T-helper 22 cell (primary cell): ENCODE measurements around the gene KCTD11.

Source experiments
- DNase-seq: peaks from one replicate; pipeline ENCODE4 v3.0.0-alpha.2; 2020; ENCODE audit warnings: low read depth

The KCTD11 gene

DNA sequence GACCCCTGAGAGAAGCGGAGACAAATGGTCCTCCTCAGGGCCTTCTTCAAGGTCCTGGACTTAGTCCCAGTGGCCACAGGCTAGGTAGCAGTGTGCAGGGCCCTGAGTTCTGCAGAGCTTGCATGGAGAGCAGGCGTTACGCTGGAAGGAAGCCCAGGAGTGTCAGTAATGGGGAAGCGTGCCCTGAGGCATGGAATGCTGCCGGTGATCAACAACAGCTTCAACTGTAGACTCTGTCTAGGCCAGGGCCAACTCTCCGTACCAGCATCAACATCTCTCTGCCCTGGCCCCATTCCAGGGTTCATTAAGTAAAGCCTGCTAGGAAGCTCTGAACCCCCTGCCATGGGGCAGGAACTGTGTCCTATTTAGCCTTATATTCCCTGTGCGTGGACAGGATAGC lies 28.4 kb downstream of the KCTD11 start:
- DNase-seq: no peak

GRCh38 chr17:7380855-7381683 lies 29.1 kb downstream of the KCTD11 start, which contains the start of gene TNK1:
TNK1 (plus strand) TSS chr17:7381089; CDS start chr17:7382927, 1,838 bp downstream.
- no peak for DNase-seq

DNA sequence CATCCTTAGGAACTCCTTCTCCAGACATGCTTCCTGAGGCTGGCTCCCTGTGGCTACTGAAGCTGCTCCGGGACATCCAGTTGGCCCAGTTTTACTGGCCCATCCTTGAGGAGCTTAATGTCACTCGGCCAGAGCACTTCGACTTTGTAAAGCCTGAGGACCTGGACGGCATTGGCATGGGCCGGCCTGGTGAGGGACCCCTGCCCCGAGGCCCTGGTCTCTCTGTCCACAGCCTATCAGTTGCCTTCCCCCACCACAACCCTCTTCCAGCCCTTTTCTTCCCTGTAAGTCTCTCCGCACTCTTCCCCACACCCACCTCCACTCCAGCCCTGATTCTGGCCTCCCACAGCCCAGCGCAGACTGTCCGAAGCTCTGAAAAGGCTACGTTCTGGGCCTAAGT lies 30.9 kb downstream of the KCTD11 start:
- DNase-seq: no peak

DNA sequence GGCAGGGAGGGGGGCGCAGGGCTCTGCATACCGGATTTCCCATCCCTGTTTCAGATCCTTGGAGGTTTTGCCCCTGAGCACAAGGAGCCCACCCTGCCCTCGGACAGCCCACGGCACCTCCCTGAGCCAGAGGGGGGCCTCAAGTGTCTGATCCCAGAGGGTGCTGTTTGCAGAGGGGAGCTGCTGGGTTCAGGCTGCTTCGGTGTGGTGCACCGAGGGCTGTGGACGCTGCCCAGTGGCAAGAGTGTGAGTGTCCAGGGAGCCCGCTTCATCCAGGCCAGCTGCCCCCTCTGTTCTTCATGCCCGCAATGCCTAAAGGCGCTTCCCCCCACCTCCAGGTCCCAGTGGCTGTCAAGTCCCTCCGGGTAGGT lies 31.4 kb downstream of the KCTD11 start:
- no peak for DNase-seq

GRCh38 chr17:7383742-7384488 lies 32.0 kb downstream of the KCTD11 start:
- peak; percentile 70 for DNase-seq

- DNase-seq: no peak
Measured at GRCh38 chr17:7384489-7385081, 32.6 kb downstream of the KCTD11 start.

DNA sequence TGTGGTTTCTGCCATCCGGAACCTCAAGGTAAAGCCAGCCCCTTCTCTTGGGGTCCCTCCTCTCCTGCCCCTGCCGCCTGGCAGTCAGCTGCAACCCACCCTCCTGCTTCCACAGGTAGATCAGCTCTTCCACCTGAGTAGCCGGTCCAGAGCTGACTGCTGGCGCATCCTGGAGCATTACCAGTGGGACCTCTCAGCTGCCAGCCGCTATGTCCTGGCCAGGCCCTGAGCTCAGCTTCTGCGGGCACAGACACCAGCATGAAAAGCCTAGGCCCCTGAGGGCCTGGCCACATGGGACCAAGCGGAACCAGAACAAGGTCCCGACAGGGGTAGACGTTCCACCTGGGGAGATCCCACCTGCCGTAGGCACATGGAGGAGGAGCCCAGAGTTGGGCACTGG lies 36.9 kb downstream of the KCTD11 start:
- no peak for DNase-seq

DNA sequence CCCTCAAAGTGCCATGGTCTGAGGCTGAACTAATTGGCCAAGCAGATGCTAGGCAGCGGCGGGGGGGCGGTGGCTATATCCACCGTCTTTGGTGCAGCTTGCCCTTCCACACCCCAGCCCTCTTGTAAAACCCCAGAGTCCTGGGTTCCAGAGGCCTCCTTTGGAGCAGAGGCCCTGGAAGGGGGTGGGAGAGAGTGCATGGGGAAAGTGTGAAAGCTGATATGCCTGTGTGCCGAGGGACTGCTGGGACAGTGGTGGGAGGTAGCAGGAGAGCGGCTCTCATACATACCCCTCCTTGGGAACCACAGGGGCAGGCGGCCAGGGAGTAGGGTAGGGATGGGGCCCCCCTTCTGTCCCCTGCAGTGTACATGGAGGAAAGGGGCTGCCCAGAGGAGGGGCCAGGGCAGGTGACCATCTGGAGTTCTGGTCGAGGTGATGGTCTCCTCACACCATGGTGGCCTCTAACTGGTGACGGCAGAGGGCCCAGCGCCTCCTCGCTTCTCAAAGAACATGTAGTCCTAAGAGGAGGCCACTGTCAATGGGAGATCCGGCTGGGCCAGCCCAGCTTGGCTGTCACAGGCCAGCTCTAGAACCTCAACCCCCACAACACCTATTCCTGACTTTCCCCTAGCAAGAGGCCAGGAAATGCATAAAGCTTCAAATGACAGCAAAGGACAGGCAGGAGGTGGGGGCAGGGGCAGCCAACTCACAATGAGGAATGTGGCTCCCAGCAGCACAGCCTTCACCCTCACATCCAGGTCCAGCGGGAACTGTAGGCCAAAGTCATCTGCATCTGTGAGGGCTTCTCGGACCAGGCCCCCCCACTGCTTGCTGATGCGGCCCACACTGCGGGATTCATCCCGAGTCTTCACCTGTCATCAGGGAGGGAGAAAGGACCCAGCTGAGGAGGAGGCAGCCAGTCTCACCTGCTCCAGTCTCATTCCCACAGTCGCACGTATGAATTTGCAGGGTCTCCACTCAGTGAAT lies 38.3 kb downstream of the KCTD11 start:
- no peak for DNase-seq

GRCh38 chr17:7391307-7391706 lies 39.3 kb downstream of the KCTD11 start:
- no peak for DNase-seq

GRCh38 chr17:7392696-7393612 lies 41.0 kb downstream of the KCTD11 start:
- no peak for DNase-seq

DNA sequence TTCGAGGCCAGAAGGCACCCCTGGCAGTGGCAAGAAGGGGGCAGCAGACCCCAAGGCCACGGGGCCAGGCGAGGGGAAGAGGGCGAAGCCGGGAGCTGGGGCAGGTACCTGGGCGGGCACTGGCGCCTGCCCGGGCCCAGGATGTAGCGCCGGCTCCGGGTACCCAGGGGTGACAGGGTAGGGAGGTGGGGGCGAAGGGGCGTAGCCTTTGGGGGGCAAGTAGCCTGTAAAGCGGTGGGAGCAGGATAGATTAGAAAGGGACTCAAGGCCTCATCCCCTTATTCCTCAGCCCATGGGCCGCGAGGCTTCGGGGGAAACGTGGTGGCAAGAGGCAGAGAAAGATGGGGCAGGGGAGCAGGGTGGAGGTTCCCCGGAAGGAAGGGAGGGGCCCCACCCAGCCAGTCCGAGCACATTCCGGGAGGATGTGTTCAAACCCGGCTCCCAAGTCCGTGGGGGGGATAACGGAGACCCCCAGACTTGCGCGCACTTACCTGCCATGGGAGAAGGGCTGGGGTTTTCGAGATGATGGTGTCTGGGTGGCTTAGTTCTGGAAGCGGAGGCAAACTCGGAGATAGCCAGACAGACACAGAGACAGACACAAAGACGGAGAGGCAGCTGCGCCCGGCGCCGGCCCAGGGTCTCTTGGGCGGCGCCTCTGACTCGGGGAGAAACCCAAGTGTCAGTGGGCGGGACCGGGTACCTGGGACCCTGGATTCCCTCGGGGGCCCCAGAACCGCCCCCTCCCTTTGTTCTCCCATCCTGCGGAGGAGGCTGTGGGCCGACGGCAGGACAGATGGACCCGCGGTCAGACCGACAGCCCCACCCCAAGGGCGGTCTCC lies 41.9 kb downstream of the KCTD11 start:
- DNase-seq: peak; percentile 68

GRCh38 chr17:7394452-7395191 lies 42.7 kb downstream of the KCTD11 start, which contains the start of gene PLSCR3:
PLSCR3 (minus strand) TSS chr17:7394525; CDS start chr17:7394110, 415 bp downstream.
- peak; percentile 70 for DNase-seq

GRCh38 chr17:7396147-7396546 lies 44.2 kb downstream of the KCTD11 start:
- DNase-seq: no peak

DNA sequence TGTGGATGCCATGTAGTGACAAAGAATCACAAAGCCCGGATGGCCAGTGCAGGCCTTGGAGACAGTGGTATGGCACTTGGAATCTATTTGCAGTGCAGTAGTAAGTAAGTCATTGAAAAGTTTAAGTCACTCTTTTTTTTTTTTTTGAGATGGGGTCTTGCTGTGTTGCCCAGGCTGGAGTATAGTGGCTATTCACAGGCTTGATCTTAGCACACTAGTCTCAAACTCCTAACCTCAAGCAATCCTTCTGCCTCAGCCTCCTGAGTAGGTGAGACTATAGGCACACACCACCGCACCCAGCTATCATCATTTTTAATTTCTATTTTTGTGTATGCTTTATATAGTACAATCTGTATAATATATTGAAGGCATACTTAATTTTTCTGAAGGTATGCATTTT lies 46.6 kb downstream of the KCTD11 start:
- DNase-seq: no peak

DNA sequence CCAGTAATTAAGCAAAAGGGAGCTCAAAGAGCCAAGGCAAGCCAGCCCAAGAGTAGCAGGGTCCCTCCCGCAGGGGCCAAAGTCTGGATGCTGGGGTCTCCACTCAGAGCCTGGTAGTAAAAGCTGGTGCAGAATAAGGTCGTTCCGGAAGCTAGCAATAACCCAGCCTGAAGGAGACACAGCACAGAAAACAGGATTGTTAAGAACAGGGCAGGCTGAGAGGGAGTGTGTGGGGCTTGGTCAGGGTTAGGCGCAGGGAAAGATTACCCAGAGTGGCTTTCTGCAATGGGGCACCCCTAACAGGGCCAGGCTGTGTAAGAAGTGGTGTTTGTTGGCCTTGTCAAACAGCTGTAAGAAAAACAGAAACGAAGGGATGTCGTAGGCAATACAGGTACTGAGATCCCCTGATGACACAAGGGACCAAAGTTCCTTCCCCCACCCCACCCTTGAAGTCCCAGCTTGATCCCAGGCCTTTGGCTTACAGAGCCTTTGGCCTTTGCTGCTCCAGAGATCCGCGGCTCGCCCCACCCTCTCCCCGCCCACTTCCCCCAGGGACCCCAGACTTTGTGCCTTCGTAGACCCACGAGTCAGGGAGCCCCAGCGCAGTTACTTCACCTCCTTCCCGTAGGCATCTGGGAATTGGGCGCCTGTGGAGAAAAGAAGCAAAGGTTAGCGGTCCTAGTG lies 51.2 kb downstream of the KCTD11 start:
- DNase-seq: peak; percentile 14

- no peak for DNase-seq
Measured at GRCh38 chr17:7403727-7403976, 51.7 kb downstream of the KCTD11 start.

GRCh38 chr17:7403977-7404736 lies 52.2 kb downstream of the KCTD11 start, which contains the start of gene TMEM256:
TMEM256 (minus strand) TSS chr17:7404097; CDS start chr17:7404084, 13 bp downstream.
- DNase-seq: peak; percentile 96
